GM12875 (cell line): ENCODE data around the gene TMEFF1.
"Not testable (repeated sequence)": the region's sequence is repeated elsewhere in the genome, so short reads cannot be mapped to it uniquely, and the experiment has no call there.

ENCODE experiments used
- H3K4me3 ChIP-seq: one replicate; pipeline ENCODE4 v1.5.1; 2011; ENCODE audit warnings: low read depth, low read length, control low read depth
- TF ChIP-seq, protein P1 (sequence below): IDR thresholded peaks from 2 replicates; pipeline ENCODE4 v1.5.1; 2011; ENCODE audit warnings: low read depth, mild to moderate bottlenecking, control low read depth, inconsistent platforms, low read length, moderate library complexity, borderline replicate concordance; ENCODE audit not compliant: insufficient read depth

Gene TMEFF1

DNA sequence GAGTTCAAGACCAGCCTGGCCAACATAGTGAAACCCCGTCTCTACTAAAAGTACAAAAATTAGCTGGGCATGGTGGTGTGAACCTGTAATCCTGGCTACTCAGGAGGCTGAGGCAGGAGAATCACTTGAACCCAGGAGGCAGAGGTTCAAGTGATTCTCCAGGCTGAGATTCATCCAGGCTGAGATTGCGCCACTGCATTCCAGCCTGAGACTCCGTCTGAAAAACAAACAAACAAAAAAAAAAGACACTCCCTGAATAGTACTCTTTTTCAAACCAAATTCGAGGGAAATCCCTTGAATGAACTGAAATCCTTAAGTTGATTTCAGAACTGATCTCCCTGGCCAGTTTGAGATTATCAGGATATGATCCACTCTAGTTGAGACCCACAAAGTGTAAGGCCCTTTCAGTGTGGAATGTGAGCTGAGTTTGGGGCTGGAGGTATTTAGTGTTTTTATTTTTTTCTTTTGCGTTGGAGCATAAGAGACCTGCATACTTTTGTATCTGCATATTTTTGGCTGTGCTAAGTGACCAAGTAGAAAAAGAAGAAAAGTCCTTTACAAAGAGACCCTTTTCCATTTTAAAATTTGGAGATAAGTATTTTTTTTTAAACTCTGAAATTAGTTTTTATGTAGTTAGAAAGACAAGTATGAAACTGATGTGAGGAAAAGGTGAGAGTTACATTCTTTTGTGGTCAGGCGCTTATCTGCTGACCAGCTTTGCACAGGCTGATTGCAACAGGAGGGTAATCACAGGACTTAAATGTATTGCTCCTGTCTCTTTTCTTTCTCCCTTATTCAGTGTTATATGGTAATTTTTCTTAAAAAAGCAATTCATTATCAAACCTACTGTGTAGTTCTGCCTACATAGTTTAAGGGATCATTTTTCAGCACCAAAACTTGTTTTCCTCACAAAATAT lies 42.9 kb downstream of the TMEFF1 start:
- TF ChIP-seq, protein P1, sequence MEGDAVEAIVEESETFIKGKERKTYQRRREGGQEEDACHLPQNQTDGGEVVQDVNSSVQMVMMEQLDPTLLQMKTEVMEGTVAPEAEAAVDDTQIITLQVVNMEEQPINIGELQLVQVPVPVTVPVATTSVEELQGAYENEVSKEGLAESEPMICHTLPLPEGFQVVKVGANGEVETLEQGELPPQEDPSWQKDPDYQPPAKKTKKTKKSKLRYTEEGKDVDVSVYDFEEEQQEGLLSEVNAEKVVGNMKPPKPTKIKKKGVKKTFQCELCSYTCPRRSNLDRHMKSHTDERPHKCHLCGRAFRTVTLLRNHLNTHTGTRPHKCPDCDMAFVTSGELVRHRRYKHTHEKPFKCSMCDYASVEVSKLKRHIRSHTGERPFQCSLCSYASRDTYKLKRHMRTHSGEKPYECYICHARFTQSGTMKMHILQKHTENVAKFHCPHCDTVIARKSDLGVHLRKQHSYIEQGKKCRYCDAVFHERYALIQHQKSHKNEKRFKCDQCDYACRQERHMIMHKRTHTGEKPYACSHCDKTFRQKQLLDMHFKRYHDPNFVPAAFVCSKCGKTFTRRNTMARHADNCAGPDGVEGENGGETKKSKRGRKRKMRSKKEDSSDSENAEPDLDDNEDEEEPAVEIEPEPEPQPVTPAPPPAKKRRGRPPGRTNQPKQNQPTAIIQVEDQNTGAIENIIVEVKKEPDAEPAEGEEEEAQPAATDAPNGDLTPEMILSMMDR: no peak
- H3K4me3 ChIP-seq: no peak overlapping the region

DNA sequence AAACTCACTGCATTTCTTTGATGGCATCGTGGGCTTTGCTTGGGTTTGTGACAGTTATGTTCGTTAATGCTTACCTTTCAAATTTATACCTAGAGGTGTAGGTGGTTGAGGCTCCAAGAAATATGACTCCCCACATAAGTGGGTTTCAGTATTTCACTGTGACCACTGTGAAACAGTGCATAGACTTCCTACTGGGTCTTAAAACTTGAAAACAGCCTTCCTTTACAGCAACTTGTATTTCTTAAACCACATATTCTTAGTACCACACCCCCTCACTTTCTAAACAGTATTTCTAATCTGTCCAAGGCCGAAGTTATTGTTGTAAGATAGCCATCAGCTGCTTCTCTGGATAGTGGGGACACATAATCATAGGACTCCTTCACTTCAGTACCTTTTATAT lies 48.3 kb downstream of the TMEFF1 start:
- no peak overlapping the region for H3K4me3 ChIP-seq
- TF ChIP-seq, protein P1: no peak

DNA sequence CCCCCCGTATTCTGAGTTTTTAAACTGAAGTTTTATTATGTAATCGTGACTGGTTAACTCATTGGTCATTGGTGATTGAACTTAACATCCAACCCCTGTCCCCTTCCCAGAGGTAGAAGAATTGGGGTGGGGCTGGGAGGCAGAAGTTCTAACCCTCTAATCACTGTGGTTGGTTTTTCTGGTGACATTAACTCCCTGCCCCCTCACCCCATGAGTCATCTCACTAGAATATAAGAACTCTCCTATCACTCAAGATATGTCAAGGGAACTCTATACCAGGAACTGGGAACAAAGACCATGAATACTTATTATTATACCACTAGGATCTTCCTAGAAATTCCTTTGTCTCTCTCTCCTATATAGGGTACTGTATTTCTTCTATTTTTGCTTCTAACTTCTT lies 52.6 kb downstream of the TMEFF1 start:
- no peak overlapping the region for H3K4me3 ChIP-seq
- TF ChIP-seq, protein P1: no peak

DNA sequence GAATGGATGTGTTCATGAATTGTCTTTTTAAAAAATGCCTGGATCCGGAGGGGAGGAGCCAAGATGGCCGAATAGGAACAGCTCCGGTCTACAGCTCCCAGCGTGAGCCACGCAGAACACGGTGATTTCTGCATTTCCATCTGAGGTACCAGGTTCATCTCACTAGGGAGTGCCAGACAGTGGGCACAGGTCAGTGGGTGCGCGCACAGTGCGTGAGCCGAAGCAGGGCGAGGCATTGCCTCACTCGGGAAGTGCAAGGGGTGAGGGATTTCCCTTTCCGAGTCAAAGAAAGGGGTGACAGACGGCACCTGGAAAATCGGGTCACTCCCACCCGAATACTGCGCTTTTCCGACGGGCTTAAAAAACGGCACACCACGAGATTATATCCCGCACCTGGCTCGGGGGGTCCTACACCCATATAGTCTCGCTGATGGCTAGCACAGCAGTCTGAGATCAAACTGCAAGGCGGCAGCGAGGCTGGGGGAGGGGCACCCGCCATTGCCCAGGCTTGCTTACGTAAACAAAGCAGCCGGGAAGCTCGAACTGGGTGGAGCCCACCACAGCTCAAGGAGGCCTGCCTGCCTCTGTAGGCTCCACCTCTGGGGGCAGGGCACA lies 54.3 kb downstream of the TMEFF1 start:
- not testable (repeated sequence) for H3K4me3 ChIP-seq

DNA sequence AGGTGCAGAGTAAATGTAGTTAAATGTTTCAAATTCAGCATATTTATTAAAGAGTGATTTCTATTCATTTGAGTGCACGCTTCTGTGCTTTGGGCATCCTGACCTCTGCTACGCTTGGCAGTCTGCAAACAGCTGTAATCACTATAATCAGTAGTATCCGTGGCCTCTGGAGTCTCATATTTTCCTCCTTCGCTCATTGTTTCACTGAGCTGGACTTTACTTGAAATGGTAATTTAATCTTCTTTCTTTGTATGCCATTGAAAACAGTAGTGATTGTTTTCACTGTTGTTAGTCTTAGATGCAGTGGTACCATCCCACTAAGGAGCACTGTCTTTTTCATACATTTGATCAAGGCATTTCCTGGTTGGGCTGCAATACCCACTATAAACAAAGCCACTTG lies 61.5 kb downstream of the TMEFF1 start:
- H3K4me3 ChIP-seq: no peak overlapping the region
- TF ChIP-seq, protein P1: no peak

DNA sequence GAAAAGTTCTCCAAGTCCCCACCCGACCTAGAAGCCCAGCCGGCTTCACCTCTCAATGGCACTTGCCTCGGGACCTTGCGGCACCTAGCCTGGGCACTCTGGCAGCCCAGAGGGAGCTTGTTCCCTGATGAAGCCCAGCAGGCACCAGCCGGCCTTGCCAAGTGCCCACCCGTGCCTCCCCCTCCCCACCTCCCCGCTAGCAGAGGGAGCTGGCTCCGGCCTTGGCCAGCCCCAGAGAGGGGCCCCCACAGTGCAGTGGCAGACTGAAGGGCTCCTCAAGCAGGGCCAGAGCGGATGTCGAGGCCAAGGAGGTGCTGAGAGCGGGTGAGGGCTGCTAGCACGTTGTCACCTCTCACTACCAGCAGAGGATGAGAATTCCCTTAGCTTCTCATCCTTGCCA lies 67.4 kb downstream of the TMEFF1 start:
- TF ChIP-seq, protein P1: no peak
- no peak overlapping the region for H3K4me3 ChIP-seq

DNA sequence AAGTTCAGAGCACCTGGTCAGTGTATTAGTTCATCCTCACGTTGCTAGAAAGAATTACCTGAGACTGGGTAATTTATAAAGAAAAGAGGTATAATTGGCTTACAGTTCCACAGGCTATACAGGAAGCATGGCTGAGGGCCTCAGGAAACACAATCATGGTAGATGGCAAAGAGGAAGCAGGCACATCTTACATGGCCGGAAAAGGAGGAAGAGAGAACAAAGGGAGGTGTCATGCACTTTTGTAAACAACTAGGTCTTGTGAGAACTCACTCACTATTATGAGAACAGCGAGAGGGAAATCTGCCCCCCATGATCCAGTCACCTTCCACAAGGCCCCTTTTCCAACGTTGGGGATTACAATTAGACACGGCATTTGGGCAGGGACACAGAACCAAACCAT lies 76.1 kb downstream of the TMEFF1 start:
- H3K4me3 ChIP-seq: no peak overlapping the region
- TF ChIP-seq, protein P1: no peak
